Erythroblast (primary cell): Measurements from ENCODE around the gene CWC25.

Experiments
- DNase-seq, 2 experiments: peaks; one replicate each; lab custom pipeline; 2025; lab: John Stamatoyannopoulos, UW
- GATA1 ChIP-seq: IDR thresholded peaks from 2 replicates; pipeline ENCODE4 v1.6.1; 2011; ENCODE audit warnings: low read depth, mild to moderate bottlenecking, control low read depth, low read length, moderate library complexity
- POLR2A ChIP-seq: IDR thresholded peaks from 2 replicates; pipeline ENCODE4 v1.6.1; 2011; ENCODE audit warnings: mild to moderate bottlenecking, low read length

Gene CWC25

GRCh38 chr17:38779965-38780752, 45.0 kb downstream of the CWC25 start:
- no peak for TF ChIP-seq POLR2A
- DNase-seq, result no peak

GRCh38 chr17:38777641-38778250, 47.4 kb downstream of the CWC25 start:
- no peak for TF ChIP-seq GATA1
- no peak for DNase-seq

DNA sequence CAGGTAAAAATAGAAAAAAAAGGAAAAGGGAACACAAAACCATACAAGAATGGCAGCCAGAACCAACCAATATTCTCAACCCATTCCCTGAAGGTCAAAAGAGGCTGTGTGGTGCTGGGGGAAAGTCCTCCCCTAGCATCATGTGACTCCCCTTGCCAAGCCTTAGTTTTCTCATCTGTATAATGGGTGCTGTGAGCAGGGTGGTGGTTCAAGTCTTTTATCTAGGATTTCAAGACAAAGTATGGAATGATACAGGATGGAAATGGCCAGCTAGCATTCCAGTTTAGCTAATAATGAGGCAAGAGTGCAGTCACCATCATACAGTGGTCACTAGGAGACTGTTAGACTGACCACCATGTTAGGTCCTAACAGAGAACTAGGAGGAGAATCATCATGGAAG, 51.9 kb downstream of the CWC25 start:
- DNase-seq, result no peak
- TF ChIP-seq GATA1, result no peak
- TF ChIP-seq POLR2A, result no peak

DNA sequence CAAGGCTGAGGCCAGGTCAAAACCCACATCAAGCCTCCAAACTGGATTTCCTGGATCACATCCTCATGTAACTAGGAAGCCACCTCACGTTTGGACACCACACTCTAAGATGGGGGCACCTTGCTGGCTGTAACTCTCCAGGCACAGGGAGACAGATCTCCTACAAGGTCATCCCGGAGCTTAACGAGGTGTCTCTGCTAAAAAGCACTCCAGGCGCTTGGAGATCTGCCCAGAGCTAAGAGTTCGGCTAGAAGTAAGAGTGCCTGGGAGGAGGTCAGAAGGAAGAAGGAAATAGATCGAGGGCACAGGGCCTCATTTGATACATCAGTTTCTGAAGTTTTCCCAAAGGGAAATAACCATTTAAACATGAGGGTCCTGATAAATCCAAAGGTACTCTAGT, 56.7 kb downstream of the CWC25 start:
- DNase-seq, result no peak
- TF ChIP-seq GATA1, result no peak
- TF ChIP-seq POLR2A, result no peak

GRCh38 chr17:38766341-38766740, 58.8 kb downstream of the CWC25 start:
- TF ChIP-seq POLR2A, result no peak
- TF ChIP-seq GATA1, result no peak
- DNase-seq, result no peak

DNA sequence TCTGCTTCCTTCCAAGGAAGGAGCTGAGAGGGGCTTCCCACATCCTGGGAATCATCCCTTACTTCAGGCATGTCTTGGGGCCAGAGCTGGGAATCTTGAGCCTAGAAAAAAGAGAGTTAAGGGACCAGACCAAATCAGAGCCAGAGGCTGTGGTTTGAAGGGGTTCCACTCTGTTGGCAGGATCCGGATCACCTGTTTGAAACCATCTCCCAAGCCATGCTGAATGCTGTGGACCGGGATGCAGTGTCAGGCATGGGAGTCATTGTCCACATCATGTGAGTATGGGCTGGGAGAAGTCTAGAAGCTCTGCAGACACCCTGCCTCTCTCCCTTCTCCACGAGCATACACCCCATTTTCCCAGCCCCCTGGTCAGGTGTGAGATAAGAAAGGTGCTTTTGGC, 62.9 kb downstream of the CWC25 start:
- TF ChIP-seq GATA1 (no peak), POLR2A (no peak)
- no peak for DNase-seq

DNA sequence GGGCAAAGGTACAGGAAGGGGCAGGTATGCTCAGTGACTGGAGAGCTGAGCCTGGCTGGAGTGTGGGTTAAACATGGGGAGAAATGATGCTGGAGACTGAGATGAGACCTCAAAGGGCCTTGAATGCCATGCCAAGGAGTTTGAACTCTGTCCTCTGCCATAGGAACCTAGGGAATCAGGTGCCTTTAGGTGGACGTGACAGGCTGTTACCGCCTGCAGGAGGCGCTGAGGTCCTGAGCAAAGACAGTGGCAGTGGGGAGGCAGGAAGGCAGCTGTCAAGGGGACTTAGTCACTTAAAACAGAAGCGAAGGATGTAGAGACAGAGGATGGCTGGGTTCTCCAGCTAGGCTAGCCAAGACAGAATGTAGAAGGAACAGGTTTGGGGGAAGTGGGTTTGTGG, 63.5 kb downstream of the CWC25 start:
- peak; percentile 62 to 66 for DNase-seq
- no peak for TF ChIP-seq POLR2A
- no peak for TF ChIP-seq GATA1

DNA sequence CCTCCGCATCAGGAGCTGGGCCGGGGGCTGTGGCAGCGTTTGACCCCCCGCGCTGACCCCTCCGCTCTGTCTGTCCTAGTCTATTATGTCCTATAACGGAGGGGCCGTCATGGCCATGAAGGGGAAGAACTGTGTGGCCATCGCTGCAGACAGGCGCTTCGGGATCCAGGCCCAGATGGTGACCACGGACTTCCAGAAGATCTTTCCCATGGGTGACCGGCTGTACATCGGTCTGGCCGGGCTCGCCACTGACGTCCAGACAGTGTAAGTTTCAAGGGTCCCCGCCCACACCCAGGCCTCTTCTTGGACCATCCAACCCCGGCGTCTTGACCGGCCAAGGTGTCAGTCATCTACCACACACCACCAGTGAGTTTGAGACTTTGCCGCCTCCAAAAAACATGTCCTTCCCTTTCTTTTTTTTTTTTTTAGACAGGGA, 72.0 kb downstream of the CWC25 start:
- DNase-seq, result peak; percentile 41 to 59
- TF ChIP-seq GATA1, result no peak
- no peak for TF ChIP-seq POLR2A

DNA sequence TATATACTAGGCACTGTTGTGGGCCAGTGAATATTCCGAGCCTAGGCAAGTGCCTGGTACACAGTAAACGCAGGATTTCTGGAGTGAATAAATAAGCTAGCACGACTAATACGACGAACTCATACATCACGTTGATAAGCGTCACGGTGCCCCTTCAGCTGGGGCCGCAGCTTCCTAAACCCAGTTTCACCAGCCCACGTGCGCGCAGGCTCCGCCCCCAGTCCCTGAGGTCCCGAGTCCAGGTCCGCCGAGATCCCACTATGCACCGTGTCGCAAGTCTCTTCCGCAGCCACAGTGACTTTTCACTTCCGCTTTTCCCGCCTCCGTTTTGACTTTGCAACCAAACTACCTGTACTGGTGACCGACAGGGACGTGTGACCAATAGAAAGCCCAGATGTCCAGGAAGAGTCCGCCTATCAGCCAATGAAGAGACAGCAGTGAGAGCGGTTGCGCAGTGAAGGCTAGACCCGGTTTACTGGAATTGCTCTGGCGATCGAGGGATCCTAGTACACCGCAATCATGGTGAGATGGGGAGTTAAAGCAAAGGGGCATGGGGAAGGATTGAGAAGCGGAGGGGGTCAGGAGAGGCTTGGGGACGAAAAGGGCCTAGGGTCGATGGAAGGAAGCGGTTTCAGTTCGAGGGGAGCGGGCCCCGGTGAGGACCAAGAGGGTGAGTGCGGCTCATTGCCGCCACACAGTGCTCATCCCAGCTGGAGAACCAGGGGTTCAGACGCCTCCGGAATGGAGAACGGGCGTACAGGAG, 72.6 kb downstream of the CWC25 start, which contains the start of gene PSMB3:
Gene PSMB3, plus strand, starts transcription at position 434 of the 763 bp plus-strand sequence. Its CDS starts 86 bp downstream, at position 520.
- peak; percentile 83 for TF ChIP-seq POLR2A
- TF ChIP-seq GATA1, result no peak
- peak; percentile 99 for DNase-seq

GRCh38 chr17:38751808-38752307, 73.3 kb downstream of the CWC25 start:
- peak; percentile 88 to 94 for DNase-seq
- no peak for TF ChIP-seq GATA1

DNA sequence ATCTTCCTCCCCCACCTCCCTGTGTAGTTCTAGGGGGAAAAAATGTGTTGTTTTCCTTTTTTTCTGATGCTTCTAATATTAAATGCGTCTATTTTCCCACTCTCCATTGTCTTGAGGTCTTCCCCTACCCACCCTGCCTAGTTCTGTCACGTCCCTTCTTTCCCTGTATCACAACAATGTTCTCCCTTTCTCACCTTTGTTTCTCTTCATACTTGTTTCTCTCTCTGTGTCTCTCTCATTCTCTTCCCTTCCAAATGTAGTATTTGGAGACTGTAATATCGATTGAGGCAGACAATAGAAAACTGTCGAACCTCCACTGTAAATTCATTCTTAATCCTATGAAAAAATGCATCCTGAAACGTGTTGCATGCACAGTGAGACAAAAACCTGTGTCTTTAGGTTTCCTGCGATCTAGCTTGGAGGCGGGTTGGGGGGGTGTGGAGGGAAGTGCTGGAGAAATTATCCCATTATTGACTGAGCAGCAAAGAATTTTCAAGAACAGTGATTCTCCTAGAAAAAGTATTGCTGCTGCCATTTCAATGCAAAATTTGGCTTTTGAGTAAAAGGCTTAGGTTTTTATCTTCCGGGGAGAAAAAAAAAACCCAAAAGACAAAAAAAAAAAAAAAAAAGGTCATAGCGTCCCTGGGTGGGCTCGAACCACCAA, 73.8 kb downstream of the CWC25 start:
- DNase-seq, result no peak
- TF ChIP-seq POLR2A (no peak), GATA1 (no peak)
